Erythroblast (primary cell): Measurements from ENCODE around the gene RNF31.
"Not testable (repeated sequence)": the region's sequence is repeated elsewhere in the genome, so short reads cannot be mapped to it uniquely, and the experiment has no call there.

Experiments
- DNase-seq, 2 experiments: peaks; one replicate each; lab custom pipeline; 2025; lab: John Stamatoyannopoulos, UW
- GATA1 ChIP-seq: IDR thresholded peaks from 2 replicates; pipeline ENCODE4 v1.6.1; 2011; ENCODE audit warnings: low read depth, mild to moderate bottlenecking, control low read depth, low read length, moderate library complexity
- POLR2A ChIP-seq: IDR thresholded peaks from 2 replicates; pipeline ENCODE4 v1.6.1; 2011; ENCODE audit warnings: mild to moderate bottlenecking, low read length

The RNF31 gene

DNA sequence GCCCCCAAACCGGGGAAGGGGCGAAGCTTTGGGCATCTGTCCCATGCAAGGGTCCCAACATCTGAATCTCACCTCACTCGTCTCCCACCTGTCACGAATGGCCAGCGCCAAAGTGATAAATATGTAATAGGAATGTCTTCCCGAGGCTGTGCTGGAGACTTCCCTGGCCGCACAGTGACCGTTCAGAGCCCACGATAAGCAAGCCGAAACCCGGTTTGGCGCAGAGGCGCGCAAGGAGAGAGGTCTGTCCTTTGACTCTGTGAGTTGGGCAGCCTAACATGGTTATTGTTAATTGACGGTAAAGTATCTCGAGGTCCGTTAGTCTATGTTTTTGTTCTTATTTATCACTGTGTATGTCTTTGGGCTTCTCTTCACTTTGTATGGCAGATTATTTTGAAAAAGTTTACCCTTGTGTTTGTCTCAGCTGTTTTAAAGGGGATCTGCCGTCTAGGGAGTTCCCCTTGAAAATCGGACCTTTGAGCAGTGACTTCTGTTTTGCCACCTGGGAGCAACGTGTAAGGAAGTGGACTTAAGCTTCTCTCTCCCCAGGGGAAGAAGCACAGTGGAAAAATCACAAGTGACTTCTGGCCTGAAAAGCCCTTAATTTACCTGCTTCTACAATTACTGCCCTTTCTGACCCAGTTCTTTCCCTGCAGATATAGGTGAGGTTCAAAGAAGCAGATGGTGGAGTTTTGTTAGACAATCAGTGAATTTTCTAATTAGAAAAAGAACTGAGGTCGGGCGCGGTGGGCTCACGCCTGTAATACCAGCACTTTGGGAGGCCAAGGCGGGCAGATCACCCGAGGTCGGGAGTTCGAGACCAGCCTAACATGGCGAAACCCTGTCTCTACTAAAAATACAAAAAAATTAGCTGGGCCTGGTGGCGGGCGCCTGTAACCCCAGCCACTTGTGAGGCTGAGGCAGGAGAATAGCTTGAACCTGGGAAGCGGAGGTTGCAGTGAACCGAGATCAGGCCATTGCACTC, 49.1 kb downstream of the RNF31 start:
- TF ChIP-seq POLR2A (no peak), GATA1 (no peak)
- DNase-seq: peak; percentile 63 to 72

DNA sequence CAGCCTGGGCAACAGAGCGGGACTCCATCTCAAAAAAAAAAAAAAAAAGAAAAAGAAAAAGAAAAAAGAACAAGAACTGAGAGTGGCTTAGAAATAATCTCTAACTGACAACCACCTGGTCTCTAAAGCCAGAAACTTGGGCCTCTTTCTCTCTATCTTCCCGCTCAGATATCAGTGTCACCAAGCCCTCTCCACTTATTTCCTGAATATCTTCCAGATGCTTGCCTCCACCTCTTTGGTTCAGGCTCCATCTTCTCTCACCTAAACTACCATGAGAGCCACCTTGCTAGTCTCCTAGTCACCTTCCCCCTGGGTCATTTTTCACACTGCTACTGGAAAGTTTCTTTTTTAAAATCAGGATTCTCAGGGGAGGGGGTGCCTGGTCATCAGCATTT, 49.8 kb downstream of the RNF31 start:
- TF ChIP-seq POLR2A: no peak
- no peak for TF ChIP-seq GATA1
- DNase-seq: peak; percentile 32 to 52

DNA sequence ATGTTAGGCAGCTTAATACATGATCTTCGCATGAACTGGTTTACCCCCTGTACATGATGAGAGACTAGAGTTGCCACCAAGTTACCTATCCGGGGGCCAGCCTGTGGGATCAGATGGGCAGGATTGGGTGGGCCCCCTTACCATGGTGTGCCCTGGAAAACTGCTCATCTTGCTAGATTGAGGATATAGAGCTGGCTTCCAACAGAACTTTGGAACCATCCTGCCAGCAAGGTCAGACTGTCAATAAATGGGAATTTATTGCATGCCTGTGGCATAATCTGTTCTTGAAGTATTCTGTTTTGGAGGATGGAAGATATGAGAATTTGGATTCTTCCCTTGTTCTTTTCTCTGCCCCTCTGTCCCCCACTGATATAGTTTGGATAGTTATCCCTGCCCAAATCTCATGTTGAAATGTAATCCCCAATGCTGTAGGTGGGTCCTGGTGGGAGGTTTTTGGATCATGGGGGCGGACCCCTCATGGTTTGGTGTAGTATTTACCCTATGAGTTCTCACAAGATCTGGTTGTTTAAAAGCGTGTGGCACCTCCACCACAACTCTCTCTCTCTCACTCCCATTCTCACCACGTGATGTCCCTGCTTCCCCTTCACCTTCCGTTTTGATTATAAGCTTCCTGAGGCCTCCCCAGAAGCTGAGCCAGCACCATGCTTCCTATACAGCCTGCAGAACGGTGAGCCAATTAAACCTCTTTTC, 51.7 kb downstream of the RNF31 start:
- TF ChIP-seq POLR2A: no peak
- TF ChIP-seq GATA1: no peak
- no peak for DNase-seq

DNA sequence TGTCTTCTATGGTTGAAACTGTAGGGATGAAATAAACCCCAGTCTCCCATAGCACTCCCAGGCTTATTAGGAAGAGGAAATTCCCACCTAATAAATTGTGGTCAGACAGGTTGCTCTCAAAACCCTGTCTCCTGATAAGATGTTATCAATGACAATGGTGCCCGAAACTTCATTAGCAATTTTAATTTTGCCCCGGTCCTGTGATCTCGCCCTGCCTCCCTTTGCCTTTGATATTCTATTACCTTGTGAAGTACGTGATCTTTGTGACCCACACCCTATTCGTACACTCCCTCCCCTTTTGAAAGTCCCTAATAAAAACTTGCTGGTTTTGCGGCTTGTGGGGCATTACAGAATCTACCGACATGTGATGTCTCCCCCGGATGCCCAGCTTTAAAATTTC, 55.2 kb downstream of the RNF31 start:
- not testable (repeated sequence) for DNase-seq

DNA sequence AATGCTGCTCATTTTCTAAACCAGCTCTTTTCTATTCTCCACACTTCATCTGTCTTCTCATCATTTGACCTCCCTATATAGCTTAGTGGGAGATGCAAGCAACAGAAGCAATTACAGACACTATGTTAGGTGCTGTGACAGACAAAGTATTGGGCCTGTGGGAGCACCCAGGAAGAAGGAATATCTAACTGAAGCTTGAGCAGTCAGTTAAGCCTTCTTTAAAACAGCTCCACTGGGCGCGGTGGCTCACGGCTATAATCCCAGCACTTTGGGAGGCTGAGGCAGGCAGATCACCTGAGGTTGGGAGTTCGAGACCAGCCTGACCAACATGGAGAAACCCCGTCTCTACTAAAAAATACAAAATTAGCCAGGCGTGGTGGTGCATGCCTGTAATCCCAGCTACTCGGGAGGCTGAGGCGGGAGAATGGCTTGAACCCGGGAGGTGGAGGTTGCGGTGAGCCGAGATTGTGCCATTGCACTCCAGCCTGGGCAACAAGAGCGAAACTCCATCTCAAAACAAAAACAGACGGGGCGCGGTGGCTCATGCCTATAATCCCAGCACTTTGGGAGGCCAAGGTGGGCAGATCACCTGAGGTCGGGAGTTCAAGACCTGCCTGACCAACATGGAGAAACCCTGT, 56.1 kb downstream of the RNF31 start:
- DNase-seq: not testable (repeated sequence)

DNA sequence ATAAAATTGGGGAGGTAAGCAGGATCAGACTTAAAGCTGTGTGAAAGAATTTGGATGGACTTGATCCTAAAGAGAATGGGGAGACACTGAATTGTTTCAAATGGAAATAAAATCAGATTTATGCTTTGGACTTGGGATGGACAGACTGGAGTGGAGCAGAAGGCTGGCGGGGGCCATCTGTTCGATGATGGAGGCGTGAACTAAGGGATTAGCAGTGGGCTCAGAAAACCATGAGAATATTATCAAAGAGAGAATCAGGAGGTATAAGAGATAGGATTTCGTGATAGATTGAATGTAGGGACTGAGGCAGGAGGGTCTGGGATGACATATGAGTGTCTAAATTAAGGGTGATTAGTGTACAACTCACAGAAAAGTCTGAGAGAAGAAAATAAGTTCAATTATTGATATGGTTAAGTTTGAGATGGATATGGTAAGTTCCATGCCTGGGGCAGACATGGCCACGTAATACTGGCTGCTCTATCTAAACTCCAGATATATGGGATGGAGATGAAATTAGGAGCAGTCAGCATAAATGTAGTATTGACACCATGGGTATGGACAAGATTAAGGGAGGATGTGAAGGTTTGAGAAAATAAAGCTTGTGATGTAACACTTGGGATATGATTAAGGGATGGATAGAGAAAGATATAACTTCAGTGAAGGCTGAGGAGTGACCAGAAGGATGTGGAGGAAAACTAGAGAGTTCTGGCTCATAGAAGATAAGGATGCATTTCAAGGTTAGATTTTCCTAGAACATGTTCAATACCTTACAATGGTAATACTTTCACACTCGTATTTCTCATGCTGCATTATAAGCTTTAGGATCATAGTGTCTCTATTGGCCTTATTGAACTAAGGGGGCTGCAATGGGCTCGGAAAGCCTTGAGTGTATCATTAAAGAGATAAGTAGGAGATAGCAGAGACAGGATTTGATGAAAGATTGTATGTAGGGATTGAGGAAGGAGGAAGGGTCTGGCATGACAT, 57.2 kb downstream of the RNF31 start:
- DNase-seq: no peak
- no peak for TF ChIP-seq GATA1
- TF ChIP-seq POLR2A: no peak

DNA sequence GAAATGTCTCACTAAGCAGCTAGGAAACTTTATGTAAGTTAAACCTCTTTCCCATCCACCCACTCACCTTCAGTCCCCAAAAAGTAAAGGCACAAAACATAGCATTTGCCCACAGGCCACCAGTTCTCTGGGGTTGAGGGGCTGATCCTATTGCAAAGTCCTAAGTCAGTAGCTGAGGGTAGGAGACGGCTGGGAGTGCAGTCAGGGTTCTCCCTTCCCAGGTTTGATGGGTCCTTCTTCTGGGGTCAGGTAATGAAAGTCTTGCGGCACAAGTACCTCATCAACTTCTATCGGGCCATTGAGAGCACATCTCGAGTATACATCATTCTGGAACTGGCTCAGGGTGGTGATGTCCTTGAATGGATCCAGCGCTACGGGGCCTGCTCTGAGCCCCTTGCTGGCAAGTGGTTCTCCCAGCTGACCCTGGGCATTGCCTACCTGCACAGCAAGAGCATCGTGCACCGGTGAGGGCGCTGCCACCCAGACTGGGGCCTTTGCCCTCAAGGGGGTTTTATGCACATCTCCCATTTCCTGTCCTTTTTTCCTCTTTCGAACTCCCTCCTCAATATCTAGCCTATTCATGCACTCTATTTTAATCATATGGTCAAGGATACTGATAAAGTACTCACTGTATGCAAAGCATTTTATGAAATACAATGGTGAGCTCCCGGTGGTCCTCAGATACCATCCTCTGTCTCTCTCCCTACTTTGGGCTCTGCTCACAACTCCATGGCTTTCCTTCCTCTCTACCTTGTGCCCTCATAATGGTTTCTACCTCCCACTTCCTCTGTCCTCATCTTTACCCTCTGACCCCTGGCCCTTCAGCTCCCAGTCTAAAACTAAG, 59.2 kb downstream of the RNF31 start:
- DNase-seq: no peak
- TF ChIP-seq POLR2A (no peak), GATA1 (no peak)

DNA sequence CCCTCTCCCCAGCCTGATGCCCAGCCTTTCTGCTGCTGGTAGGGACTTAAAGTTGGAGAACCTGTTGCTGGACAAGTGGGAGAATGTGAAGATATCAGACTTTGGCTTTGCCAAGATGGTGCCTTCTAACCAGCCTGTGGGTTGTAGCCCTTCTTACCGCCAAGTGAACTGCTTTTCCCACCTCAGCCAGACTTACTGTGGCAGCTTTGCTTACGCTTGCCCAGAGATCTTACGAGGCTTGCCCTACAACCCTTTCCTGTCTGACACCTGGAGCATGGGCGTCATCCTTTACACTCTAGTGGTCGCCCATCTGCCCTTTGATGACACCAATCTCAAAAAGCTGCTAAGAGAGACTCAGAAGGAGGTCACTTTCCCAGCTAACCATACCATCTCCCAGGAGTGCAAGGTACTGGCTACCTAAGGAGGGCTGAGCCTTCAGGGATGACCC, 59.8 kb downstream of the RNF31 start:
- DNase-seq: no peak
- TF ChIP-seq GATA1: no peak
- TF ChIP-seq POLR2A: no peak

DNA sequence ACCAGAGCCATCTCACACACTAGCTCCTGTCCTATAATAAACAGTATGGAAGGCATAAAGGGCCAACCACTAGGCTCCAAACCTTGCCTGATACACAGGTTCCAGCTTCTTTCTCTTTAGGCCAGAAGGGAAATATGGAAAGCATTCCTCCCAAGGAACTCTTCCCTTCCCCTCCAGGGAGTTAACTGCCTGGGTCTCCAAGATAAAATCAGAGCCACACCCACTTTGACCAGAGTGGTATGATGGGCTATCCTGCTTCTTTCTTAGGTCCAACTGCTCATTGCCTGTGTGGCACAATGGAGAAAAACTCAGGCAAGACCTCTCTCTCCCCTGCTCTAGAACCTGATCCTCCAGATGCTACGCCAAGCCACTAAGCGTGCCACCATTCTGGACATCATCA, 60.3 kb downstream of the RNF31 start:
- no peak for TF ChIP-seq POLR2A
- TF ChIP-seq GATA1: no peak
- DNase-seq: no peak
